Measurements from ENCODE around the gene PRR36.

The PRR36 gene

GRCh38 chr19:7908078-7908699 is 34.0 kb upstream of the PRR36 start:
- DNase-seq (ENCODE audit: low spot score) = no peak
- TF ChIP-seq CTCF (IDR thresholded peaks at IDR 0.05; ENCODE audit: extremely low read depth, insufficient read depth, missing control alignments) = no peak
- in situ Hi-C loops (cut with MboI; ENCODE audit: low pct_unique_long_range_greater_than_20kb, low sequenced_read_pairs, unreplicated experiment) = no loop called here

DNA sequence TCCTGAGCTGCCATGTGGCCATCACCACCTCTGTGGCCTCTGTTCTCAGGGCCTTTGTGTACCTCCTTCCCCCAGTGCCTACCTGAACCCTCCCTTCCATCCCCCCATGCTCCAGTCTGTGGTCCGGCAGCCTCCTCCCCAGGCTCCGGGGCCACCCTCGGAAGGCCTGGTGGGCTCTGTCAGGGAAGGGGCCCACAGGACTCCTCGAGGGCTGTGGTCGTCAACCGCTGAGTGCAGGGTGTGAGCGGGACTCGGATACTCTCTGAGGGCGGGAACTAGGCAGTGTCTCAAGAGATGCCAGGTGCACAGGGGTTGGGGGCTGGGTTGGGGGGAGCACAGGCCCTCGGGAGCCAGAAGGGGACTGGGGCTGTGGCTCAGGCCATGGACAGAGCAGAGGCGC is 33.4 kb upstream of the PRR36 start:
- TF ChIP-seq CTCF (IDR thresholded peaks at IDR 0.05; ENCODE audit: extremely low read depth, insufficient read depth, missing control alignments) = no peak
- in situ Hi-C loops (cut with MboI; ENCODE audit: low pct_unique_long_range_greater_than_20kb, low sequenced_read_pairs, unreplicated experiment) = no loop called here

GRCh38 chr19:7907122-7907521 is 32.9 kb upstream of the PRR36 start:
- in situ Hi-C loops (cut with MboI; ENCODE audit: low pct_unique_long_range_greater_than_20kb, low sequenced_read_pairs, unreplicated experiment) = no loop called here
- DNase-seq (ENCODE audit: low spot score) = no peak
- no peak for TF ChIP-seq CTCF (IDR thresholded peaks at IDR 0.05; ENCODE audit: extremely low read depth, insufficient read depth, missing control alignments)

More for the DNA sequence above, 33.4 kb upstream of the PRR36 start:
- no peak for DNase-seq (ENCODE audit: low spot score)

- in situ Hi-C loops (cut with MboI; ENCODE audit: low pct_unique_long_range_greater_than_20kb, low sequenced_read_pairs, unreplicated experiment) = no loop called here
- DNase-seq (ENCODE audit: low spot score) = no peak
- no peak for TF ChIP-seq CTCF (IDR thresholded peaks at IDR 0.05; ENCODE audit: extremely low read depth, insufficient read depth, missing control alignments)
Measured at GRCh38 chr19:7905859-7906258, 31.7 kb upstream of the PRR36 start.

DNA sequence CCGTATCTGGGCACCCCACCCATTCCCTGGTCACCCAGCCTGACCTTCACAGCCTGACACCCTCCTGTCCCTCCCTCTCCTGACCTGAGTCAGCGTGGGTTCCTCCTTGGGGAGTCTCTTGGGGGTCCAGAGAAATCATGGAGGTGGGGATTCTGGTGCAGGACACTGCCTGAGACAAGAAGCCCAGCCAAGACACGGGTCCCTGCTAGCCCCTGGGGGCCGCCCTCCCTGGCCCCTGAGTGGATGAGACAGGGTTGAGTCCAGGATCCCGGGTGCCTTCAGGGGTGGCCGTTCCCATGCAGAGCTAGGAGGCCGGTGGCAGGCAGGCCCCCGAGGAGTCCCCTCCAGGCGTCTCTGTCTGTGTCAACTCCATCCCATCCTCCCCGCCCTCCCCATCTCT is 31.1 kb upstream of the PRR36 start:
- no peak for TF ChIP-seq CTCF (IDR thresholded peaks at IDR 0.05; ENCODE audit: extremely low read depth, insufficient read depth, missing control alignments)
- in situ Hi-C loops (cut with MboI; ENCODE audit: low pct_unique_long_range_greater_than_20kb, low sequenced_read_pairs, unreplicated experiment) = no loop called here
- DNase-seq (ENCODE audit: low spot score) = no peak

DNA sequence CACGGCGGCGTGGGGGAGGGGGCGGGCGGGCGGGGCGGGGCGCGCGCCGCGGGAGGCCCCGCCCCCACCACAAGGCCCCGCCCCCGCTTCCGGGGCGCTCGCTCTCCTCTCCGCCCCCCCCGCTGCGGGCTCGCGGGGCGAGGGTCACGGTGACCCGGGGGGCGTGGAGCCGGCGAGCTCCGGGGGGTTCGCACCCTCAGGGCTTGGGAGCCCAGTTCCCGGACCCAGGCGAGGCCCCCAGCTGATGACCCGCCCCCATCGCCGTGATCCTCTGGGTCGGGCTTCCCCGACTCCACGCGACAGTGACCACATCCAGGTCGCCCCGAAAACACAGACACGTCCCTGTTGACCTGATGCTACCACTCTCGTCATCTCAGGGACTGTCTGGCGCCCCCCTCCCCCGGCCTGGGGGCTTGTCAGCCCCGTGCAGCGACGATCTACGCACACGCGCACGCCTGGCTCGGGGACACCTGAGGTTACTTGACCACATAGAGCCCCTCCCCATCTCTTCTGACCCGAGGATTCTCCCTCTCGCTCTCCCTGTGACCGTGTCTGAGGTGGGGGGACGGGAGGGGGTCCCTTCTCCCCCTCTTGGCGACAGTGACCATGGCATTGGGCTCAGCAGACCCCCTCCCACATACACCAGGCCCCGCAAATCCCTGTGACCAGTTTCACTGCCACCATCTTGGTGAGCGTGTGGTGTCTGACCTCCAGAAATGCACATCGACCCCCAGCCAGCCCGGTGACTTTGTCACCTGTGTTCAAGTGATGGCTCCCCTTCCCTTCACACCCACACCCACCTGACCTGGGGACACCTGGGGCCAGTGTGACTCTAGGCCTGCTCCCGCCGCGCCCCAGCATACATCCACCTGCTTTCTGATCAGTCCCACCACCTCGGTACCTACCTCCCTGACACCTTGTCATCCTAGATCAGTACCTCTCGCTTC is 30.2 kb upstream of the PRR36 start:
- TF ChIP-seq CTCF (IDR thresholded peaks at IDR 0.05; ENCODE audit: extremely low read depth, insufficient read depth, missing control alignments) = no peak
- DNase-seq (ENCODE audit: low spot score) = peak; percentile 87
- in situ Hi-C loops (cut with MboI; ENCODE audit: low pct_unique_long_range_greater_than_20kb, low sequenced_read_pairs, unreplicated experiment) = no loop called here
